GM23248 (cell line): ENCODE results near the gene SMYD3.

Source experiments
- EZH2 ChIP-seq: fragments of 200-600 bp; sonication (generic); IDR thresholded peaks from 2 replicates; pipeline ENCODE4 v1.6.1; 2018; ENCODE audit warnings: antibody characterized with exemption, mild to moderate bottlenecking; ENCODE audit not compliant: insufficient read depth, poor library complexity, severe bottlenecking
- EZH2phosphoT487 ChIP-seq: fragments of 200-600 bp; sonication (generic); IDR thresholded peaks from 2 replicates; pipeline ENCODE4 v1.6.1; 2018; ENCODE audit warnings: antibody characterized with exemption, moderate library complexity, mild to moderate bottlenecking, low read depth; ENCODE audit not compliant: insufficient read depth

DNA sequence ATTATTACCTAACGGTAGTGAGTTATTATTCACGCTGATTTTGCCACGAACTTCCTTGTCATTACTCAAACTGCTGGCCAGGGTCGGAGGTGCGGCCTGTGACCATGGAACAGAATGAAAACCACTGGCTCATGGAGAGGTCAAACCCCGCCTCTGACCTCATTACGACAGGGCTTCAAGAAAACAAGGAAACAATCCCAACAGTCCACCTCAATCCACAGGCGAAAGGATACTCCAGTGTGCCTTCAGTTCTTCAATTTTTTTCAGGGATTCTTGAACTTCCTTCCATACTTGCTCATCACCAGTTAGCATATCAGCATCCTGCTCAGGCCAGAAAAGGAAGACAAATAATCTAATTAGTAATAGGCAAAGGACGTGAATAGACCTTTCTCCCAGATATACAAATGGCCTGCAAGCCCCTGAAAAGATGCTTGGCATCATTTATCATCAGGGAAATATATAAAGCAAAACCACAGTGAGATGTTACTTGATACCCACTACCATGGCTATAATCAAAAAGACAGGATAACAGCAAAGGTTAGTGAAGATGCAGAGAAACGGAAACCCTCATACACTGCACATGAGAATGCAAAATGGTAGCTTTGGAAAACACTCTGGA lies 643.4 kb downstream of the SMYD3 start:
- no peak for TF ChIP-seq EZH2
- TF ChIP-seq EZH2phosphoT487 = no peak
